Activated T-cell treated with anti-CD3 and anti-CD28 coated beads for 48 hours (primary cell): ENCODE measurements around the gene RMI2.

ENCODE experiments used
- DNase-seq: peaks from one replicate; pipeline ENCODE4 v3.0.0-alpha.2; 2020; ENCODE audit warnings: low read depth

Gene RMI2

DNA sequence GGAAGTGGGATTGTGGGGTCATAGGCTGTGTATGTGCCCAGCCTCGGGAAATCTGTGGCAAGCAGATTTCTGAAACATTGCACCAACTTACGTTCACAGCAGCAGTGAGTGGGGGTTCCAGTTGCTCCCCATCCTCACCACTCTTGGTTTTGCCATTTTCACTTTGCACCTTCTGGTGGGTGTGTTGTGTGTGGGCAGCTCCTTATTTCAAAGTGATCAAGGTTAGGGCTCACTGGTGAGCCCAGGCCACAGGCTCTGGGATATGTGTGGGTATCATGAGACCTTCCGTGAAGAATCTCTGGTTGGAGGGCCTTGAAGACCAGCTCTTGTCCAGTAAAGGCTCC, 34.7 kb upstream of the RMI2 start:
- DNase-seq = no peak

DNA sequence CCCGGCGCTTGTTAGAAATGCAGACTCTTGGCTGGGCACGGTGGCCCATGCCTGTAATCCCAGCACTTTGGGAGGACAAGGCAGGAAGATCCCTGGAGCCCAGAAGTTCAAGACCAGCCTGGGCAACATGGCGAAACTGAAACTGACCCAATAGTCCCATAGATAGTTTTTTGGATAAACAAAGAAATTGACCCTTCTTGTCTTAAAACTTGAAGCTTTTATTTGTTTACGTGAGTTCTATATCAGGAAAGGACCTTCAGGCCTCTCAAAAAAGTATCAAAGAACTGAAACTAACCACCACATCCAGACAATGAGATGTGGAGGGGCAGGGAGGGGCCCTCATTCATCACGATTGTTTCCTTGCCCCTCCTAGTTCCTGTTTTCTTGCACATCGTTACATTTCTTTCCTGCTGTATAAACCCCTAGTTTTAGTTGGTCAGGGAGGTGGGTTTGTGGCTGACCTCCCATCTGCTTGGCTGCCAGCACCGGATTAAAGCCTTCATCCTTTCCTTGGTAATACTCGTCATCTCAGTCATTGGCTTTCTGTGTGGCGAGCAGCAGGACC, 34.2 kb upstream of the RMI2 start:
- DNase-seq = no peak

DNA sequence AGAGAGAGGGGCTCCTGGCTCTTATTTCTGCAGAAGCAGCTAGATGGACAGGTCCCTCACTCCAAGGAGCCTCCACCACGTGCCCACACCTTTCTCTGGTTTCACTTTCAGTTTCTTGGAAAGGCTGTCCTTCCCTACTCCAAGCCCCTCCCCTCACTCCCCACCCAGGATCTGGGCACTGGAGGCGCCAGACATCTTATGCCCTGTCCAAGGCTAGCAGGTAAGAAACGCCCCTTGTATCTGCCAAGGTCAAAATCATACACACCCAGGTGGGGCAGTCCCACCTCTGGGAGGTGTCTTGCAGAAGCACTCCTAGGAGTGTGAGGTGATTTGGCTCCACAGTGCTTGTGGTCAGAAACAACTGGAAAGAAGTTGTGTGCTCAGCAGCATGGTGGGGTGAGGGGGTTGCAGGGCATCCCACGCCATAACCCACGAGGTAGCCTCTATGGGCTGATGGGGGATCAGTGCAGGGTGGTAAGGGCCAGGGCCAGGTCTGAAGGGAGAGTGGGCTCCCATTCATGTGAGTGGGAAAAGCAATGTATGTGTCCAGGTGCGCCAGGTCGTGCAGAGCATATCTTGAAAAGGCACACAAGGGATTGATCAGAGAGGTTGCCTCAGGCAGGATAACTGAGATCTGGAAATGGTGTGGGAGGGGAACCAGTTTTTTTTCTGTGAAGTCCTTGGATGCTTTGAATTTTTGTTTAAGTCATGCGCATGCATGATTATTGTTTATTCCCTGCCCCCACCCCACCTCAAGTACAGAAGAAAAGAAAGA, 32.4 kb upstream of the RMI2 start:
- DNase-seq = no peak

DNA sequence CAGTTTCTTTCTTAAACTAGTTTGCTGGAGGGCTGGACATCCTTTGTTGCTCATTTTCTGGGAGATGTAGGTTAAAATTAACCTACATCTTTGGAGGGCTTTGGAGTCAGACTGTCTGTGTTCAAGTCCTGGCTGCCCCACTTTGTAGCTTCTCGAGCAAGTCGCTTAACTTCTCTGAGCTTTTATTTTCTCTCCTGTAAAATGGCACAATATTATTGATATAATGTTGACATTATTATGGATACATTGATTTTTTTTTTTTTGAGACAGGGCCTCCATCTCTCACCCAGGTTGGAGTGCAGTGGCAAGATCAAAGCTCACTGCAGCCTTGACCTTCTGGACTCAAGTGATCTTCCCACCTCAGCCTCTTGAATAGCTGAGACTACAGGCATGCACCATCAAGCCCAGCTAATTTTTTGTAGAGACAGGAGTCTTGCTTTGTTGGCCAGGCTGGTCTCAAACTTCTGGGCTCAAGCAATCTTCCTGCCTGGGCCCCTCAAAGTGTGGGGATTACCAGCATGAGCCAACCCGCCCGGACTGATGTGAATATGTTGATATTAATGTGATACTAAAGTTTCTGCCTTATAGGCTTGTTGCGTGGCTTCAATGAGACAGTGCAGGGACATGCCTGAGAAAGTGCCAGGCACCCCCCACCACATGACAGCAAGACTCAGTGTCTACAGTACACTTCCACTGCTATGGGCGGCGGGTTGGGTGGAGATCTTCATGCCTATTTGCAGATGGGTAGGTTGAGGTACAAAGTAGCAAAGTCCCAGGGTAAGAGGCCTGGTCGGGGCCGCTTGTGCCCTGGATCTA, 31.6 kb upstream of the RMI2 start:
- no peak for DNase-seq

DNA sequence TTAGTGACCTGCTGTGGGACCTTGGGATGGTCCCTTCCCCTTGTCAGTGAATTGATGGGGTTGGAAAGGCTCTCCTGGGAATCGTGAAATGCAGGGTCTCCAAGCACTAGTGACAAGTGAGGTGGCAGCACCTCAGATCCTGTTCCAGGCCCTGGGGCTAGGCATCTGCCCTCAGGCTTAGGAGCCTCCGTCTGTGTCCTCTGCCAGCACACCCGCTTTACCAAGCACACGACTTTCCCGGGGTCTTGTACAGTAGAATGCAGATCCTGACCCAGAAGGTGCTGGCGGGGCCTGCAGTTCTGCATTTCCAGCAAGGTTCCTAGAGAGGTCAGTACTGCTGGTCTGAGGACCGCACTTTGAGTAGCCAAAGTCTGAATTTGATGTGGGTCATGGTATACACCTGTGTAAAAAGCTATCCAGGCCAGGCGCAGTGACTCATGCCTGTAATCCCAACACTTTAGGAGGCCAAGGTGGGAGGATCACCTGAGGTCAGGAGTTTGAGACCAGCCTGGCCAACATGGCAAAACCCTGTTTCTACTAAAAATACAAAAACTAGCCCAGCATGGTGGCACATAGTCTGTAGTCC, 30.9 kb upstream of the RMI2 start:
- no peak for DNase-seq

DNA sequence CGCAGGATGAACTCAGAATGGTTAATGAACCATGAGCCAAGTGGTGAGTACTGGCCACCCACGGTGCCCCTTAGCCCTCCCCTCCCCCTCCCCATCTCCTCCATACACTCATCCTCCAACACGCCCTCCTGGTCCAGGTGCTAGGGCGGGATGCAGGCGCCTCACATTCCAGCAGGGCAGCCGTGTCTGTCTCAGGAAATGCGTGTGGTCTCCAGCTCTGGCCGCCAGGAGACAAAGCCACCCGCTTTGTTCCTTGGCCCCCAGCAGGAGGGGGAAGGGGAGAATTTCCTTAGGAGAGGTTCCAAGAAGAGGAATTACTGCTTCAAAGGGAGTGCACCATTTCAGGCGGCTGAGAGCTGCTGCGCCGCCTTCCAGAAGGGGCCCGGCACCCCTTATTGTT, 29.7 kb upstream of the RMI2 start:
- DNase-seq = no peak

DNA sequence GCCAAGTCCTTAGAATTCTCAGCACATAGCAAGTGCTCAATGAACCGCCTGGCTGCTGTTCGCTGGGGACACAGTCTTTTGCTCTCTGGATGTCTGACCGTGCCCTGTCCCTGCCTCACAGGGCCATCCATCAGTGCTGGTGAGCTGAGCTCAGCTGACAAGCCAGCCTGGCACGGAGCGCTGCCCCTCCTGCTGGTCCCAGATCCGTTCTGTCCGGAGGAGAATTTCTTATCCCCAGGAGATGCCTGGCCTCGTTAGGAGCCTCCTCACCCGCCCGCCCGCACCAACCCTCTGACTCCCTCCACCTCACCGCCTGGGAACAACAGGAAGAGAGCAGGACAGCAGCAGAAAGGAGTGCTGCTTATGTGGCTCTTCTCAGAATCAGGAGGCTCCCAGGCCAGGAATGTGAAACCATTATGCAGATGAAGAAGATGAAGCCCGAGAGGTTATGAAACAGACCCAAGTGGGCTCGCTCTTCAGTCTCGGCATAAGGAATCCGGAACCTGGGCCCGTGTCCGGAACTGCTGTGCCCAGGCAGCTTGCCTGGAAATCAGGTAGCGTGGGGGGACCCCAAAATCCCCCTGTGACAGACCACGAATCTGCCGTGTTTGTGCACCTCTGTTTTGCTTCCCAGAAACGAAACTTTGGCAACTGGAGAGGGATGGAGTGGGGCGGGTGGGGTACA, 28.8 kb upstream of the RMI2 start:
- no peak for DNase-seq

DNA sequence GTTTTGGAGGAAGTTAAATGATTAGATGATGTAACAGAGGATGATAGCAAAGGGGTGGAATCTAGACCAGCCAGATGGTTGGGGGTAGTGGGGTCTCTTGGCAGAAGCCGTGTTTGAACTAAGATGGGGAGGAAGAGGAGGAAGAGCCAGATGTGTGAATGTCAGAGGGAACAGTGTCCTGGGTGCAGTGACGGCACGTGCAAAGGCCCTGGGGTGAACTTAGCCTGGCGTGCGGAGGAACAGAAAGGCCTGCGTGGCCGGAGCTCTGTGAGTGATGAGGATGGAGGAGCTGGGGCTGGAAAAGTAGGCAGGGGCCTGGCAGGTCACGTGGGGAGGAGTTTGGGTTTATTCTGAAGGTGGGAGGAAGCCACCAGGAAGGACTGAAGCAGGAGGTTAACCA, 26.4 kb upstream of the RMI2 start:
- no peak for DNase-seq

DNA sequence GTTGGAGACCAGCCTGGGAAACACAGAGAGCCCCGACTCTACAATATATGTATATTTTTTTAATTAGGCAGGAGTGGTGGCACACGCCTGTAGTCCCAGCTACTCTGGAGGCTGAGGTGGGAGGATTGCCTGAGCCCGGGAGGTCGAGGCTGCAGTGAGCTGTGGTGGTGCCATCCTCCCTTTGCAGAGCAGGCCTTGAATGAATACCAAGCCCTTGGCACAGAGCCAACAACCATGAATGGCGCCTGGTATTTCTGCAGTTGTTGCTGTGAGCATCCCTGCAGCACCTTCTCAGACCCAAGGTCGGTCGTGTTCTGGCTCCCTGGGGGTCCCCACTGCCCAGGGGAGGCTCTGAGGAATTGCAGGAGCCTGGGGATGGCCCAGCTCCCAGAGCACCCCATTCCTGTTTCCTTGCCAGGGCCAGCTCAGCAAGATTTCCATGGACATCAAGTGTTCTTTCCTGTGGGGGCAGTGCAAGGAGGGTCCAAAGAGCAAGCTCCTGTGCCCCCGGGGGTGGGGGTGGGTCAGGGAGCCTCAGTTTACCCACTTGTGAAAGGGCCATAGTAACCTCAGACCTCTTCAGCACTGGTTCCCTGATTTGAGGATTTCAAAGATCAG, 25.6 kb upstream of the RMI2 start:
- DNase-seq = no peak

DNA sequence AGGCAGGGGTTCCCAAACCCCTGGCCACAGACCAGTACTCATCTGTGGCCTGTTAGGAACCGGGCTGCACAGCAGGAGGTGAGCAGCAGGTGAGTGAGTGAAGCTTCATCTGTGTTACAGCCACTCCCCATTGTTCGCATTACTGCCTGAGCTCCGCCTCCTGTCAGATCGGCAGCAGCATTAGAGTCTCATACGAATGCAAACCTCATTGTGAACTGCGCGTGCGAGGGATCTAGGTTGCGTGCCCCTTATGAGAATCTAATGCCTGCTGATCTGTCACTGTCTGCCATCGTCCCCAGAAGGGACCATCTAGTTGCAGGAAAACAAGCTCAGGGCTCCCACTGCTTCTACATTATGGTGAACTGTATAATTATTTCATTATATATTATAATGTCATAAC, 25.1 kb upstream of the RMI2 start:
- no peak for DNase-seq

DNA sequence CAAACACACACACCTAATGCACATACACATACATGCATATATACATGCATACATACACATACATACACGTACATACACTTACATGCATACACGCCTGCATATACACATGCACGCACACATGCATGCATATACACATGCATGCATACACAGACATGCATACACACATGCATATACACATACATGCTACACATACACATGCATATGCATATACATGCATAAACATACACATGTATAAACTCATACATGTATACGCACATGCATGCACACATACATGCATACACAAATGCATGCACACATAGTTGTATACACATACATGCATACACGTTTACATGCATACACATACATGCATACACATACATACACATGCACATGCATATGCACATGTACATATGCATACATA, 23.6 kb upstream of the RMI2 start:
- DNase-seq = no peak

DNA sequence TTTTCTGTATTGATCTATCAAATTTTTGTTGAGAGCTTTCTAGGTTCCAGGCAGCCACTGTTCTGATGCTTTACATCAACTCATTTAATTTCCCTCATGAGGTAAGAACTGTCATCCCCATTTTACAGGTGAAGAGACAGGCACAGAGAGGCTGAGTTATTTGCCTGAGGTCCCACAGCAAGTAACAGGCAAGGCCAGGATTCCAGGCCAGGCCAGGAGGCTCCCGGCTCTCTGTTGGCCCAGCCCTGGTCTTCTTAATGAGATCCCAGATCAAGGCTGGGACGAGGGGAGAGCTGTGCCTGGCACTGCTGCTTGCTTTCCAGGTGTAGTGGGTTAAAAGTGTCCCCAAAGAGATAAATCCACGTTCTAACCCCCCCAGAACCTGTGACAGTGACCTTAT, 22.4 kb upstream of the RMI2 start:
- DNase-seq = no peak

DNA sequence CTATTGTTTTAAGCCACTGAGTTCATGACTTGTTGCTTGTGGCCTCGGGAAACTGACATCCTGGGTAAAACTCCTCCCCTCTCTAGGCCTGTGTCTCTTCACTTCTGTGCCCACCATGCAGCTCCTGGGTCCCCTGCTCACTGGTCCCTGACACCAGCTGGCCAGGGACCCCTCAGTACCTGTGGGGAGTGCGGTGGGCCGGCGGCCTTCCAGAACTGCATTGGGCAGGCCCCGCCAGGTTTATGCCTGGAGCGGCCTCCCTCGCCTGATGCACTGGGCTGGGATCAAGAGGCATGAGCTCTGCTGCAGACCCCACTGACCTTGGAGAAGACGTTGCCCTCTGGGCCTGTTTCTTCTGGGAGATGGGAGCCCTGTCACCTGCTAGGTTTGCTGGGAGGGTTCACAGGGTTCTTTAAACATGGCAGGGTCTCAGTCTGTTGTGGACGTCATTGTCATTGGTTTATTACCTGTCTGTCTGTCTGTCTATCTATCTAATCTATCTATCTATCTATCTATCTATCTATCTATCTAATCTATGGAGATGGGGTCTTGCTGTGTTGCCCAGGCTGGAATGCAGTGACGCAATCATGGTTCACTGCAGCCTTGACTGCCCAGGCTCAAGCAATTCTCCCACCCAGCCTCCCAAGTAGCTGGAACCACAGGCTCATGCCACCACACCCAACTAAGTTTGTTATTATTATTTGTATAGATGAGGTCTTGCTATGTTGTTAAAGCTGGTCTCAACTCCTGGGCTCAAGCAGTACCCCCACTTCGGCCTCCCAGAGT, 21.5 kb upstream of the RMI2 start:
- DNase-seq = no peak

DNA sequence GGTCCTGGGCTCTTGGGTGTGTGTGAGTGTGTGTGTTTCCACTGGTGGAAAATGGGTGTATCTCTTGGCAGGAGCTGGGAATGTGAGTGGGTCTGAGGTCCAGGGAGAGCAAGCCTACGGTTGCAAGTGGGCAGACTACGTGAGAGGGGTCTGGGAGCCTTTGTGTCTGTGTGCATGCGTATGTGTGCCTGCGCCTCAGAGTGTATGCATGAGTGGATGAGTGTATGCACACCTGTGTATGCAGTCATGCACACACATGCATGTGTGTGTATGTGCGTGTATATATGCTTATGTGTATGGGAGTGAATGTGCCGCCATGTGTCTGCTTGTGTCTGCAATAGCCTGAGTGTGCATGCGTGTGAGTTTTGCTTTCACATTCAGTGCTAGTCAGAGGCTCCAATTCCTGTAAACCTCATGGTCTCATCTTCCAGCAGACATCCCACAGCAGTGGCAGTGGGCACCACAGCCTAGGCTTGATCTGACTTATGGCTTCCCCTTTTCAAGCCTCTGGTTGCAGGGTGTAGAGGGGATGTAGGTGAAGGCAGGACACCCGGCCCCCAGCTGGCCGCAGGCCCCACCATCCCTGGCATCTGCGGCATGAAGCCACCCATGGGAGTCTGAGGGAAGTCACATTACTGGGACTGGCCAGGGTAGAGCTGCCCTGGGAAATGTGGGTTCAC, 19.7 kb upstream of the RMI2 start:
- peak; percentile 21 for DNase-seq

DNA sequence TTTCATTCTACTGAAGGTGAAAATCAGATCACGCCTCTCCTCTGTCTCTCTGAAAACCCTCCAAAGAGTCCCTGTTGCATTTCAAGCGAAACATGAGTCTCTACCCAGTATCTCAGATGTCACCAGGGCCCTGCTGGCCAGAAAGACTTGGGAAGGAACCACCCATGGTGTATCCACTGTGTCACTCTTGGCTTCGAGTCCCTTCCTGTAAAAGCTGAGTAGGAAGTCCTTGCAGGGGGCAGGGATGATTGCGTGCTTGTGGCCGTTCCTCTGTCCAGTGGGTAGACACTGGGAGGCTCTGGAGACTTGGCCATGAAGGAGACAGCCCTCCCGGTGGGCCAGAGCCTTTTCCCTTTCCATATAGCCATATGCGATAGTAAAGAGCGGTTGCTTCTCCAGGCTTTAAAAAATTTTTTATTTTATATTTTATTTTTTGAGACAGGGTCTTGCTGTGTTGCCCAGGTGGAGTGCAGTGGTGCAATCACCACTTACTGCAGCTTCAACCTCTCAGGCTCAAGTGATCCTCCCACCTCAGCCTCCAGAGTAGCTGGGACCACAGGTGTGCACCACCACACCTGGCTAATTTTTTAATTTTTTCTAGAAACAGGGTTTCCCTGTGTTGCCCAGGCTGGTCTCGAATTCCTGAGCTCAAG, 19.0 kb upstream of the RMI2 start:
- no peak for DNase-seq

DNA sequence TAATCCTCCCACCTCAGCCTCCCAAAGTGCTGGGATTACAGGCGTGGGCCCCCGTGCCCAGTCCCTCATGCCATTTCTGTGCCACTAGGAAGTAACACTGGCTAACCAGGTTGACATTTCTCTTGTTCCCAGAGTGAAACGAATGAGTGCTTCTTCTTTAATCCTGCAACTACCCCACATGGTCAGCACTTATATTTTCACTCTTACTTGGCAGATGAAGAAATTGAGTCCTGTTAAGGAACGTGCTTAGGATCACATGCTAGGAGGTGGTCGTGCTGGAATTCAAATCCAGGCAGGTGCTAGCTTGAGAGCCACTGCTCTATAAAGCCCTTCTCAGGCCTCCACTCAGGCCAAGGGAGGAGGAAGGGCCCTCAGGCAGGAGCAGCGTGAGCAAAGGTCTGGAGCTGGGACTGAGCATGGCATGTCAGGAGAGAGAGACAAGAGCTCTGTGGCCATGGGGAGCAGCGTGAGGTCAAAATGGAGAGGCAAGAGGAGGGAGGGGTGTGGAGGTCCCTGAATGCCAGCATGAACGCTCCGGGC, 18.5 kb upstream of the RMI2 start:
- no peak for DNase-seq

DNA sequence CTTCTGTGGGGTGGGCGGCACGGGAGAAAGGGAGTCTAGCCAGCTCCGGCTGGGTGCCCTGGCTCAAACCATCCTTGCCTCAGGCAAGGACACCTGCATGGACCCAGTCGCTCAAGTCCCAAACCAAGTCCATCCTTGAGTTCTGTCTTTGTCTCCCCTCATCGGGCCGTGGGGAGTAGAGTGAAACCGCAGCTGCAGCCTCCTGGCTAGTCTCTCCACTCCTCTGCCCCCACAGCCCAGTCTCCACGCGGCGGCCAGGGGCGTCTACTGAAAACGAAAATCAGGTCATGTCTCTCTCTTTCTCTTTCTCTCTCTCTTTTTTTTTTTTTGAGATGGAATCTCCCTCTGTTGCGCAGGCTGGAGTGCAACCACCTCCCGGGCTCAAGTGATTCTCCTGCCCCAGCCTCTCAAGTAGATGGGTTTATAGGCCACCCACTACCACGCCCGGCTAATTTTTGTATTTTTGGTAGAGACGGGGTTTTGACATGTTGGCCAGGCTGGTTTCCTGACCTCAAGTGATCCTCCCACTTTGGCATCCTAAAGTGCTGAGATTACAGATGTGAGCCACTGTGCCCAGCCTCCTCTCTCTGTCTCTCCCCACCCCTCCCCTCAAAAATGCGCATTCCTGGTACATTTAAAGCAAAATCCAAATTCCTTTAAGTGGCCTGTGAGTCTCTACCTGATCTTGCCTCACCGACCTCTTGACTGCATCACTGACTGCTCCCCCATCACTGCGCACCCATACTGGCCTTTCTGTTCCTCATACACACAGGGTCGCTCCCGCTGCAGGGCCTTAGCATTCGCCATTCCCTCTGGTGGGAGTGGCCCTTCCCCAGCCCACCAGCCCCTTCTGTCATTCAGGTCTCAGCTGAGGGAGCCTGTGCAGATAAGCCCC, 17.7 kb upstream of the RMI2 start:
- DNase-seq = no peak

DNA sequence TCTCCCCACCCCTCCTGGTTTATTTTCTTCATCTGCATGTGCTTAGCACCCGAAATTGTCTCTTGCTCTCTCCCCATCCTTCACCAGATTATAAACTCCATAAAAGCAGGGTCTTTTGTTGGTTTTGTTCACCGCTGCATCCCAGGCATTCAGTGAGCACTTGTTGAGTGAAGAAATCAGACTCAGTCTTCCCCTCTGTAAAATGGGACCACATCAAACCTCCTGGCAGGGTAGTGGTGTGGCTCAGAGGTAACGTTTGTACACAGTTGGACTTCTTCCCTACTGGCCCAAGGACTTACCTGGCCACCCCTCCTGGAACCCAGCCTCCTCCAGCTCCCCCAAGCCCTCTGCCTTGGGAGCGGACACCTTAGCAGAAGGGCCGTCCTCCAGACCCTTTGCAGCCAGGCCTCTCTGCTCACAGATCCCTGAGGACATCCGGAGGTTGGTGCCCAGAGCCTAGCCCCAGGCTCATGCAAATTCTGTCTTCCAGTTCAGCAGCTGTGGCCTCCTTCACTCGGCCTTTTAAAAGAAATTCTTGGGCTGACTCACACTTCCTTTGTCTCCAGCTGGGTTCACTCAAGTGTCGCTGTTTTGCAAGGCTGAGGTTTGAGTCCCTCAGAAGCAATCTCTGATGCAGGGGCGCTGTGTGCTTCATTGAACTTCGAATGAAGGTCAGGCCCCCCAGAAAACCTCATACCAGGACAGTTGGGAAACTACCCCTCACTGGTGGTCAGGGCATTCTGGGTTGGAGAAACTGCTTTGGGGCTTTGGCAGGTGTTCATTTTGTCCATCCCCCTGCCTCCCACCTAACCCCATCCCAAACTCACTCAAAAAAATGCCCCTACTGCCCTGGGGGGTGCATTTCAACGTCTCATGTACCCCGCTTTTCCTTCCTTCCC, 16.8 kb upstream of the RMI2 start:
- peak; percentile 29 for DNase-seq
